ENCODE data around the gene UNC79. TPM values are rescaled to one million over a fixed set of nuclear protein-coding genes. Genes with fewer than 3 reads are reported as not detected.

UNC79 gene
- total RNA-seq, 2 experiments from 2014 or later, result 0.02 TPM; not detected in 1

GRCh38 chr14:93540235-93540634 is 109.5 kb downstream of the UNC79 start:
- Mint-ChIP-seq H3K27ac (no peak overlapping the region), H3K4me1 (no peaks in the 10 kb centered on the region), H3K27me3 (peaks cover 27% of the 10 kb centered on the region), H3K36me3 (no peaks in the 10 kb centered on the region), H3K4me3 (no peak overlapping the region), H3K9me3 (ENCODE audit: low read depth) (no peaks in the 10 kb centered on the region)
- CTCF ChIA-PET, result no interaction called here
- ATAC-seq (no peak), DNase-seq (no peak)

DNA sequence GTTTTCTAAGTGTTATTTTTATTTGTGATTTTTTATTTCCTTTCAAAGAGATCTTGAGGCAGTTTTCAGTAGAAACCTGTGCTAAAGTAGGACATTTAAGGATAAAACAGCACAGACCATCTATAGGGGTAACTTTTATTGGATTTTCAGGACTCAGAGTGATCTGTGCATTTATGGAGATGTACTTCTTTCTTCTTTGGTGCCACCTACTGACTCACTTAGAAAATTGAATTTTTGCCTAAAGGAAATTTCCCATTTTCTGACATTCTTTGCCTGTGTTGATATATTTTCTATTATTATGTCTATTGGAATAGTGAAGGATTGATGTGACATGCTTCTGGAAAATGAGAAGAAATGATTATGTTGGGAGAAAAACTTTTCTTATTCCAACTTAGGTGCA is 113.0 kb downstream of the UNC79 start:
- no peaks in the 10 kb centered on the region for H3K4me1 Mint-ChIP-seq
- H3K36me3 Mint-ChIP-seq, result no peaks in the 10 kb centered on the region
- H3K9me3 Mint-ChIP-seq (ENCODE audit: low read depth), result no peaks in the 10 kb centered on the region
- CTCF ChIA-PET, result no interaction called here
- no peak overlapping the region for H3K4me3 Mint-ChIP-seq
- DNase-seq (no peak), ATAC-seq (no peak)
- H3K27me3 Mint-ChIP-seq, result peaks cover 36% of the 10 kb centered on the region
- no peak overlapping the region for H3K27ac Mint-ChIP-seq

DNA sequence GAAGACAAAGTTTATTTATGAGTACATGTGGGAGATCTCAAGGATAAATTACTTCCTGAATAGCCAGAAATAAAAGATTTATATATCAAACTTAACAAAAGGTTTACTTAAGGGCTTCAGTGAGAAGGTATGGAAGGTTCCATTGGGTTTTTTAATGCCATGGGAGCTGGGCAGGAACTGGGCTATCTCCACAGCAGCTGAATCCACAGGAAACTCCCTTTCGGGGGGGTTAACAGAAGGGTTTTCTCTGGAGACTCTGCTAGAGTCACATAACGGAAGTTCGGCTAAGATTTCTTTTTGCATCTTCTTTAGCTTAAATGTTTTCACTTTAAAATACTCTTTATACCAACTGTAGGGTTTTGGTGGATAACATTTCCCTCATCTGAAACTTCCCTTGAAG is 113.5 kb downstream of the UNC79 start:
- H3K36me3 Mint-ChIP-seq, result no peaks in the 10 kb centered on the region
- H3K27me3 Mint-ChIP-seq, result peaks cover 36% of the 10 kb centered on the region
- CTCF ChIA-PET, result no interaction called here

DNA sequence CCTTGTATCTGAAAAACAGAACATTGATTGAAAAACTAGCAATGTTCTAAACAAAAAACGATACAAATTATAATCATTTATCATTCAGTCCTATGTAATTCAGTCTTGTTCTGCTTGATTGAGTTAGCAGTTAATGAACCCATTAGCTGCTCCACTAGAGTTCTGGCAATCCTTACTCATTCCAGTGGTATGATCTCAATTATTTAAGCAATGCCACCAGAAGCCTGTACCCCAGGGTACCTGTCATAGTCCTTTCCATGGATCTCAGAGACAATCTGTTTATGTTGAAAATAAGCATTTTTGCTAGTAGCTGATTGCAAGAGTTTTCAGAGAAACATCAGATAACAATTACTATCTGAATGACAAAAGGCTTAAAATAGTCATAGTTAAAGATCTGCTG is 115.9 kb downstream of the UNC79 start:
- DNase-seq (no peak), ATAC-seq (no peak)
- H3K27ac Mint-ChIP-seq, result no peak overlapping the region
- H3K27me3 Mint-ChIP-seq, result peaks cover 27% of the 10 kb centered on the region
- no peak overlapping the region for H3K4me3 Mint-ChIP-seq
- no peaks in the 10 kb centered on the region for H3K4me1 Mint-ChIP-seq
- CTCF ChIA-PET, result no interaction called here
- H3K9me3 Mint-ChIP-seq (ENCODE audit: low read depth), result no peaks in the 10 kb centered on the region
- H3K36me3 Mint-ChIP-seq, result no peaks in the 10 kb centered on the region

More for the DNA sequence above, 113.5 kb downstream of the UNC79 start:
- ATAC-seq (no peak), DNase-seq (no peak)
- Mint-ChIP-seq H3K4me1 (no peaks in the 10 kb centered on the region), H3K4me3 (no peak overlapping the region), H3K27ac (no peak overlapping the region), H3K9me3 (ENCODE audit: low read depth) (no peaks in the 10 kb centered on the region)

- Mint-ChIP-seq H3K9me3 (ENCODE audit: low read depth) (no peaks in the 10 kb centered on the region), H3K27ac (no peak overlapping the region), H3K4me3 (no peak overlapping the region), H3K27me3 (peaks cover 31% of the 10 kb centered on the region), H3K36me3 (no peaks in the 10 kb centered on the region), H3K4me1 (no peaks in the 10 kb centered on the region)
- ATAC-seq, result no peak
- CTCF ChIA-PET, result no interaction called here
- no peak for DNase-seq
Observed at GRCh38 chr14:93548102-93548843, 117.5 kb downstream of the UNC79 start.

DNA sequence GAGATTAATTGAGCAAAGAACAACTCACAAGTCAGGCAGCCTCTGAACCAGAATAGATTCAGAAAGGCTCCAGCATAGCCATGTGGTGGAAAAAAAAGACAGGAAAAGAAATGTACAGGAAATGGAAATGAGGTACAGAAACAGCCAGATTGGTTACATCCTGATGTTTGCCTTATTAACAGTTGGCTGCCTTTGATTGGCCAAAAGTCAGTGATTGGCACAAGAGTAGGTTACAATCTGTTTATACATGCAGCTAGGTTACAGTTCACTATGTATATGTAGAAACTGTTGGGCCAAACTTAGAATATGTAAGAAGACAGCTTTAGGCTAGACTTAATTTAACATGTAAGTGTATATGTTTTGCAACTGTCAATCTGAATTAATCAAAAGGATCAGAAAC is 118.9 kb downstream of the UNC79 start:
- H3K4me3 Mint-ChIP-seq, result no peak overlapping the region
- no peaks in the 10 kb centered on the region for H3K36me3 Mint-ChIP-seq
- no peaks in the 10 kb centered on the region for H3K4me1 Mint-ChIP-seq
- no peaks in the 10 kb centered on the region for H3K9me3 Mint-ChIP-seq (ENCODE audit: low read depth)
- ATAC-seq (no peak), DNase-seq (no peak)
- CTCF ChIA-PET, result no interaction called here
- no peak overlapping the region for H3K27ac Mint-ChIP-seq
- peaks cover 27% of the 10 kb centered on the region for H3K27me3 Mint-ChIP-seq

- ATAC-seq, result no peak
- CTCF ChIA-PET, result no interaction called here
- H3K4me3 Mint-ChIP-seq, result no peak overlapping the region
Observed at GRCh38 chr14:93564918-93565317, 134.2 kb downstream of the UNC79 start.

DNA sequence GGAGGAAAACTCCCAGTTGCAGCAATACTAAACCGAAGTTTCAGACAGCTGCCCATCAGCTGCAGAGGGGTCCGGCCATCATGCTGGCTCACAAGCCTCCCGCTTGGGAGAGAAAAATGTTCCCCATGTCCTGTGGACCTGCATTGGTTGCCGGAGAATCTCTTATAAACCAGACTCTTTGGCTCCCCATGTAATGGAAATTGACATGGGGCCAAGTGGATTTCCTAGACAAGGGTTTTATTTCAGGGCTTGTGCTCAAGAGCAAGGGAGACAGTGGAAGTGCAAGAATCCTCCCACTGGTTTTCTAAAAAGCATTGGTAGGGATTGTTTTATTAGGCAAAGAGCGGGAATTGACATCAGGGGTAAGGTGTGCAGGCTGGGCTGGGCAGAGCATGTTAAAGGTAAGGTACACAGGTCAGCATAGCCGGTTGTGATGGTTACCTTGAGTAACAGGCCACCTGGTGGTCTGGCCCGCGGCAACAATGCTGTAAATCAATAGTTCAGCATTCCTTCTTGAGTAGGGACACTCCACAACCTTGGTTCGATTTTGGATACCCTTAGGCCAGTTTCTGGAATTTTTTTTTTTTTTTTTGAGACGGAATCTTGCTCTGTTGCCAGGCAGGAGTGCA is 135.4 kb downstream of the UNC79 start:
- H3K27me3 Mint-ChIP-seq, result peaks cover 12% of the 10 kb centered on the region
- no peak overlapping the region for H3K27ac Mint-ChIP-seq
- no peaks in the 10 kb centered on the region for H3K36me3 Mint-ChIP-seq

More at GRCh38 chr14:93564918-93565317, 134.2 kb downstream of the UNC79 start:
- no peaks in the 10 kb centered on the region for H3K36me3 Mint-ChIP-seq
- H3K27me3 Mint-ChIP-seq, result peaks cover 12% of the 10 kb centered on the region
- no peaks in the 10 kb centered on the region for H3K4me1 Mint-ChIP-seq
- H3K9me3 Mint-ChIP-seq (ENCODE audit: low read depth), result no peaks in the 10 kb centered on the region
- H3K27ac Mint-ChIP-seq, result no peak overlapping the region
- no peak for DNase-seq

GRCh38 chr14:93571275-93571674 is 140.5 kb downstream of the UNC79 start:
- DNase-seq (no peak), ATAC-seq (no peak)
- no peaks in the 10 kb centered on the region for H3K4me1 Mint-ChIP-seq
- H3K4me3 Mint-ChIP-seq, result no peak overlapping the region
- H3K9me3 Mint-ChIP-seq (ENCODE audit: low read depth), result no peaks in the 10 kb centered on the region
- H3K27me3 Mint-ChIP-seq, result peaks cover 19% of the 10 kb centered on the region
- H3K36me3 Mint-ChIP-seq, result no peaks in the 10 kb centered on the region
- CTCF ChIA-PET, result no interaction called here
- no peak overlapping the region for H3K27ac Mint-ChIP-seq

More for the DNA sequence above, 135.4 kb downstream of the UNC79 start:
- no peak overlapping the region for H3K4me3 Mint-ChIP-seq
- no peaks in the 10 kb centered on the region for H3K4me1 Mint-ChIP-seq
- H3K9me3 Mint-ChIP-seq (ENCODE audit: low read depth), result no peaks in the 10 kb centered on the region
- DNase-seq, result no peak
- CTCF ChIA-PET, result no interaction called here
- ATAC-seq, result no peak

DNA sequence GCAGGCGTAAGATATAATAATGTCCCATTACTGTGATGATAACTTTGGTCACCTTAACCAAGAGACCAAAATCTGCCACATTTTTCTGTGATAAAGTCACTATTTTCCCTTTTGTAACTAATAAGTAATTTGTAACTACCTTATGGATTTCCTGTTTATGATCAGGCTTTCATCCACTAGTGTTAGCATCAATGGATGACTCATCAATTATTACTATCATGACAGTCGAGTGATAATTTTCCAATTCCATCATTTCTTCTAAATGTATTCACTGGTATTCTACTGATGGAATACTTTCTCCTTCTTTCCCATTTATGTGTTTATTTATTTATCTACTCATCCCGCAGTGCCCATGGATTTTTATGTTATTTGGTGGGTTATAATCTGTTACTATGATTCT is 148.4 kb downstream of the UNC79 start:
- Mint-ChIP-seq H3K4me3 (no peak overlapping the region), H3K36me3 (no peaks in the 10 kb centered on the region), H3K9me3 (ENCODE audit: low read depth) (no peaks in the 10 kb centered on the region), H3K27me3 (peaks cover 10% of the 10 kb centered on the region), H3K27ac (no peak overlapping the region), H3K4me1 (no peaks in the 10 kb centered on the region)
- ATAC-seq (no peak), DNase-seq (no peak)
- CTCF ChIA-PET, result no interaction called here

GRCh38 chr14:93582516-93582915 is 151.8 kb downstream of the UNC79 start:
- no peaks in the 10 kb centered on the region for H3K9me3 Mint-ChIP-seq (ENCODE audit: low read depth)

DNA sequence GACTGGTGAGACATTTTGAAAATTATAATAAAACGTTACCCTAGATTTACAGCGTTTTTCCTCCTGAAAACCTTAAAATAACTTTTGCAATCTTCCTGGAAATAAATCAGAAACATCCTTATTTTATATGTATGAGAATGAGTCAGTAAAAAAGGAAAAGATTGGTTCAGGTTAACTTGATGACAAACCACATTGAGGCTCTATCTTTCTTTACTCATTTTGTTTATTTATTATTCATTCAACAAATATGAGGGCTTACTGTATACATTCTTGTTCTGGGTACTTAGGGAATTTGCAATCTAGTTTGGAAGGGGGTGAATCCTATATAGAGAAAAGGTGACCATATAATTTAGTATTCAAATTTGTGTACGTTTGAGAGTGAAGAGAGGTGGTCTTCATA is 156.6 kb downstream of the UNC79 start:
- Mint-ChIP-seq H3K27ac (no peak overlapping the region), H3K4me3 (no peak overlapping the region), H3K27me3 (peaks cover 9% of the 10 kb centered on the region), H3K9me3 (ENCODE audit: low read depth) (no peaks in the 10 kb centered on the region), H3K36me3 (no peaks in the 10 kb centered on the region), H3K4me1 (no peaks in the 10 kb centered on the region)
- no peak for ATAC-seq
- no peak for DNase-seq
- CTCF ChIA-PET, result no interaction called here

More at GRCh38 chr14:93582516-93582915, 151.8 kb downstream of the UNC79 start:
- Mint-ChIP-seq H3K4me3 (no peak overlapping the region), H3K4me1 (no peaks in the 10 kb centered on the region), H3K36me3 (no peaks in the 10 kb centered on the region), H3K27me3 (peaks cover 9% of the 10 kb centered on the region), H3K27ac (no peak overlapping the region)
- DNase-seq (no peak), ATAC-seq (no peak)
- CTCF ChIA-PET, result no interaction called here

- H3K36me3 Mint-ChIP-seq, result no peaks in the 10 kb centered on the region
- no peak for DNase-seq
- peaks cover 10% of the 10 kb centered on the region for H3K27me3 Mint-ChIP-seq
- H3K27ac Mint-ChIP-seq, result no peak overlapping the region
- no peak for ATAC-seq
- H3K4me1 Mint-ChIP-seq, result no peaks in the 10 kb centered on the region
- H3K4me3 Mint-ChIP-seq, result no peak overlapping the region
- H3K9me3 Mint-ChIP-seq (ENCODE audit: low read depth), result no peaks in the 10 kb centered on the region
- CTCF ChIA-PET, result no interaction called here
Observed at GRCh38 chr14:93591506-93591905, 160.8 kb downstream of the UNC79 start.

GRCh38 chr14:93592786-93593185 is 162.0 kb downstream of the UNC79 start:
- DNase-seq (no peak), ATAC-seq (no peak)
- Mint-ChIP-seq H3K36me3 (no peaks in the 10 kb centered on the region), H3K9me3 (ENCODE audit: low read depth) (no peaks in the 10 kb centered on the region), H3K4me3 (no peak overlapping the region), H3K4me1 (no peaks in the 10 kb centered on the region), H3K27me3 (peaks cover 10% of the 10 kb centered on the region), H3K27ac (no peak overlapping the region)
- CTCF ChIA-PET, result no interaction called here

All from activated CD8-positive, alpha-beta memory T cell treated with anti-CD3 and anti-CD28 coated beads, Interleukin-2, amount 10 ng/mL, durations not matched to agents 7 days and 5 days (primary cell).